ENCODE measurements around the gene RAB4A. TPM values are rescaled to one million over a fixed set of nuclear protein-coding genes. Genes with fewer than 3 reads are reported as not detected.

Gene RAB4A
- total and polyA plus RNA-seq, 9 of the 15 experiments (the other 6 are each of a cell fraction or from before 2014, with no cell fraction given): 8.3 to 61.0 (median 26.7) TPM

- no peak overlapping the region for H3K9ac ChIP-seq (ENCODE audit: insufficient read depth in 1 of 2, low read depth in 2 of 2, low read length in 2 of 2)
- H3K4me2 ChIP-seq (ENCODE audit: insufficient read depth, low read length): no peak overlapping the region
- no TSS peak for BruUV-seq (replicated peaks)
Measured at GRCh38 chr1:229229721-229230139, 41.2 kb upstream of the RAB4A start.

More at GRCh38 chr1:229229721-229230139, 41.2 kb upstream of the RAB4A start:
- DNase-seq (ENCODE audit: extremely low read depth in 1 of 4, low spot score in 3 of 4) (no peak), FAIRE-seq (no peak), ATAC-seq (no peak)
- Histone ChIP-seq H3K9me3 (replicated peaks; ENCODE audit: control insufficient read depth, insufficient read depth, low read depth, low read length) (peaks cover 2% of the 10 kb centered on the region; the same call in 1 of the 2 replicates), H3K4me1 (replicated peaks in 1 of 2; ENCODE audit: control insufficient read depth in 2 of 2, insufficient read depth in 2 of 2, low read length in 2 of 2) (peaks cover 0 to 6% of the 10 kb centered on the region in 2 experiments; a peak in 2 of 5 replicates), H3K4me3 (no peak overlapping the region), H4K20me1 (replicated peaks; ENCODE audit: control insufficient read depth, insufficient read depth, low read length) (peaks cover 10% of the 10 kb centered on the region), H3K27me3 (ENCODE audit: control insufficient read depth in 2 of 2, insufficient read depth in 2 of 2, low read length in 2 of 2) (peaks cover 41 to 50% of the 10 kb centered on the region in 2 experiments), H3K36me3 (ENCODE audit: control insufficient read depth, insufficient read depth, low read length) (no peaks in the 10 kb centered on the region), H2AFZ (ENCODE audit: low read depth, low read length) (no peak overlapping the region), H3K27ac (ENCODE audit: extremely low read depth, low read depth, low read length) (no peak overlapping the region), H3K9me1 (ENCODE audit: control insufficient read depth, insufficient read depth, low read length) (no peaks in the 10 kb centered on the region), H3K79me2 (ENCODE audit: control insufficient read depth, insufficient read depth, low read length) (no peaks in the 10 kb centered on the region)
- CTCF ChIA-PET (ENCODE audit: low intra/inter-chr PET ratio): interaction anchor here (0.6 kb wide), 1 partner anchor 566 kb away, joined by 3 read pairs; no protein-coding TSS in a partner anchor
- 1% methylated on average over 4 of the region's 4 CpGs for WGBS (ENCODE audit: insufficient coverage, low coverage, missing lambda C conversion rate)
- no peak for TF ChIP-seq PCBP1 (IDR thresholded peaks at IDR 0.05; ENCODE audit: low read depth, low read length, poor library complexity, severe bottlenecking)
- no peak for TF ChIP-seq ZNF124 (CRISPR knock-in tag; IDR thresholded peaks at IDR 0.05)
- no peak for TF ChIP-seq RBM15 (IDR thresholded peaks at IDR 0.05; ENCODE audit: insufficient read depth, low read length)
- no peak for TF ChIP-seq ZNF165 (CRISPR knock-in tag; IDR thresholded peaks at IDR 0.05; ENCODE audit: borderline replicate concordance)
- no peak for TF ChIP-seq MCM5 (IDR thresholded peaks at IDR 0.05; ENCODE audit: low read depth)
- TF ChIP-seq ZNF395 (CRISPR knock-in tag; IDR thresholded peaks at IDR 0.05): no peak
- TF ChIP-seq XRCC5 (IDR thresholded peaks at IDR 0.05; ENCODE audit: low read depth, low read length): no peak
- TF ChIP-seq DPF2 (IDR thresholded peaks at IDR 0.05): no peak
- TF ChIP-seq PRMT5 (CRISPR knock-in tag; IDR thresholded peaks at IDR 0.05): no peak
- POLR2A ChIA-PET: interaction anchor here (1.1 kb wide), 1 partner anchor 60 kb away, joined by 3 read pairs; no protein-coding TSS in a partner anchor
- in situ Hi-C loops (cut with MboI): loop anchor here (10.0 kb wide), 1 partner anchor 545 kb away; no protein-coding TSS in a partner anchor
- intact Hi-C loops (cut with micrococcal nuclease): loop anchor here (5.0 kb wide), 1 partner anchor 102 kb away; no protein-coding TSS in a partner anchor
